Ramos (cell line): ENCODE measurements around the gene PAK4.

Source experiments
- in situ Hi-C: fragments of 300-500 bp; cut with MboI; formaldehyde crosslinking; loops from one replicate; pipeline ENCODE4 v1.14.3; 2022; ENCODE audit warnings: low sequenced_read_pairs; ENCODE audit not compliant: unreplicated experiment

Gene PAK4

GRCh38 chr19:39174558-39175544 is 49.3 kb downstream of the PAK4 start:
- in situ Hi-C loops = no loop called here

GRCh38 chr19:39175564-39175963 is 50.0 kb downstream of the PAK4 start:
- in situ Hi-C loops = no loop called here

- in situ Hi-C loops = no loop called here
Observed at GRCh38 chr19:39177110-39177699, 51.6 kb downstream of the PAK4 start.

- in situ Hi-C loops = no loop called here
Observed at GRCh38 chr19:39177736-39178135, 52.1 kb downstream of the PAK4 start.

GRCh38 chr19:39178296-39179006 is 52.9 kb downstream of the PAK4 start:
- in situ Hi-C loops = no loop called here

GRCh38 chr19:39179754-39180153 is 54.2 kb downstream of the PAK4 start:
- in situ Hi-C loops = no loop called here

- in situ Hi-C loops = no loop called here
Observed at GRCh38 chr19:39180749-39181148, 55.2 kb downstream of the PAK4 start.

- in situ Hi-C loops = no loop called here
Observed at GRCh38 chr19:39181500-39182173, 56.1 kb downstream of the PAK4 start.

- in situ Hi-C loops = no loop called here
Observed at GRCh38 chr19:39182174-39182505, 56.6 kb downstream of the PAK4 start.

GRCh38 chr19:39183104-39183503 is 57.5 kb downstream of the PAK4 start:
- in situ Hi-C loops = no loop called here

- in situ Hi-C loops = no loop called here
Observed at GRCh38 chr19:39186391-39186790, 60.8 kb downstream of the PAK4 start.

GRCh38 chr19:39187552-39187943 is 62.0 kb downstream of the PAK4 start:
- in situ Hi-C loops = no loop called here

- in situ Hi-C loops = no loop called here
Observed at GRCh38 chr19:39188960-39189359, 63.4 kb downstream of the PAK4 start.

- in situ Hi-C loops = no loop called here
Observed at GRCh38 chr19:39190768-39191167, 65.2 kb downstream of the PAK4 start.

GRCh38 chr19:39192846-39193245 is 67.3 kb downstream of the PAK4 start:
- in situ Hi-C loops = no loop called here

- in situ Hi-C loops = no loop called here
Observed at GRCh38 chr19:39193803-39194202, 68.2 kb downstream of the PAK4 start.

- in situ Hi-C loops = no loop called here
Observed at GRCh38 chr19:39194832-39195542, 69.4 kb downstream of the PAK4 start.

GRCh38 chr19:39195755-39196154 is 70.2 kb downstream of the PAK4 start:
- in situ Hi-C loops = no loop called here

GRCh38 chr19:39196320-39196719 is 70.7 kb downstream of the PAK4 start:
- in situ Hi-C loops = no loop called here
